ENCODE measurements around the gene GRIK4.

DNA sequence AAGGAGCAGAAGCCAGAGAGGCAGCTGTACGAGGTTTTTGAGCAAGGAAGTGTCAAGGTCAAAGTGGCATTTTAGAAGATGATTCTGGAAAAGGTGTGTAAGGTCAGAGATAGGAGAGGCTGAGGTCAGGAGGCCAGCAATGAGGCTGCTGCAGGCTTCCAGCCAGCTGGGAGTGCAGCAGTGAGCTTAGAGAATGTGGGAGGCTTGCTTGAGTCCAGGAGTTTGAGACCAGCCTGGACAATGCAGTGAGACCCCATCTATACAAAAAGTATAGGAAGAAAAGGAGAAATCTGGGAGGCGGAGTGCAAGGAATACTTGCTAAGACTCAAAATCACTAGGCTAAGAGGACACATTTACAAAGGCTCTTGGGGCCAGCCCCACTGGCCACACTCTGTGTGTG, 96.5 kb downstream of the GRIK4 start:
- TF ChIP-seq, protein P1, sequence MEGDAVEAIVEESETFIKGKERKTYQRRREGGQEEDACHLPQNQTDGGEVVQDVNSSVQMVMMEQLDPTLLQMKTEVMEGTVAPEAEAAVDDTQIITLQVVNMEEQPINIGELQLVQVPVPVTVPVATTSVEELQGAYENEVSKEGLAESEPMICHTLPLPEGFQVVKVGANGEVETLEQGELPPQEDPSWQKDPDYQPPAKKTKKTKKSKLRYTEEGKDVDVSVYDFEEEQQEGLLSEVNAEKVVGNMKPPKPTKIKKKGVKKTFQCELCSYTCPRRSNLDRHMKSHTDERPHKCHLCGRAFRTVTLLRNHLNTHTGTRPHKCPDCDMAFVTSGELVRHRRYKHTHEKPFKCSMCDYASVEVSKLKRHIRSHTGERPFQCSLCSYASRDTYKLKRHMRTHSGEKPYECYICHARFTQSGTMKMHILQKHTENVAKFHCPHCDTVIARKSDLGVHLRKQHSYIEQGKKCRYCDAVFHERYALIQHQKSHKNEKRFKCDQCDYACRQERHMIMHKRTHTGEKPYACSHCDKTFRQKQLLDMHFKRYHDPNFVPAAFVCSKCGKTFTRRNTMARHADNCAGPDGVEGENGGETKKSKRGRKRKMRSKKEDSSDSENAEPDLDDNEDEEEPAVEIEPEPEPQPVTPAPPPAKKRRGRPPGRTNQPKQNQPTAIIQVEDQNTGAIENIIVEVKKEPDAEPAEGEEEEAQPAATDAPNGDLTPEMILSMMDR (IDR thresholded peaks at IDR 0.05; ENCODE audit: insufficient read depth, low read length), result no peak
- TF ChIP-seq POLR2AphosphoS5 (IDR thresholded peaks at IDR 0.05; ENCODE audit: low read depth), result no peak
